Central memory CD8-positive, alpha-beta T cell (primary cell): ENCODE measurements around the gene KLHL42.

Source experiments
- ATAC-seq: fragments of 150-1000 bp; cut with Tn5 transposase; replicated peaks from 2 replicates; pipeline ENCODE4 v1.10.0; 2022; ENCODE audit warnings: mild to moderate bottlenecking, moderate FRiP score, moderate number of reproducible peaks; ENCODE audit not compliant: poor library complexity, severe bottlenecking; ENCODE audit errors: extremely low read depth
- DNase-seq, 2 donors: peaks; one replicate each; pipeline ENCODE4 v3.0.0; 2021; ENCODE audit warnings: low spot score in 2 of 2
- H3K27ac Mint-ChIP-seq: one replicate; pipeline ENCODE4 v1.8.0; 2022; ENCODE audit warnings: low read depth, mild to moderate bottlenecking, moderate library complexity, mixed read lengths
- H3K27me3 Mint-ChIP-seq: one replicate; pipeline ENCODE4 v1.8.0; 2022; ENCODE audit warnings: mixed read lengths
- H3K36me3 Mint-ChIP-seq: one replicate; pipeline ENCODE4 v1.8.0; 2022; ENCODE audit warnings: mild to moderate bottlenecking, moderate library complexity, mixed read lengths; ENCODE audit not compliant: insufficient read depth
- H3K4me1 Mint-ChIP-seq: one replicate; pipeline ENCODE4 v1.8.0; 2022; ENCODE audit warnings: mixed read lengths
- H3K4me3 Mint-ChIP-seq: one replicate; pipeline ENCODE4 v1.8.0; 2022; ENCODE audit warnings: mild to moderate bottlenecking, moderate library complexity, mixed read lengths
- H3K9me3 Mint-ChIP-seq: one replicate; pipeline ENCODE4 v1.8.0; 2022; ENCODE audit warnings: mixed read lengths

KLHL42 gene

DNA sequence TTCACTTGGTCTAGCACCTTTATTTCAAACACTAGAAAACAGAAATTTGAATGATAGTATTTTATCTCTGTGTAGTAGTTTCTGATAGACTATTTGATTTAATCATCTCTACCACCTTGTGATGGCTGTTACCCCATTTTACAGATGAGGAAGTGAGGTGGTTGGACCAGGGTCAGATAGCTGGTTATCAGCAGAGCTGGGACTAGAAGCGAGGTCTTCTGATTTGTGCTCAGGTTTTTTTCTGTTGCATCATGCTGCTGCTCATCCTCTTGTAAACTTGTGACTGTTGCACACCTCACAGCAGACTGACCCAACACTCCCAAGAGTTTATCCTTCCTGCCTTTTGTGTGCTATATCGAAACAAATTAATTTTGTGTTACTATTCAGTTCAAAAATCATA lies 10.1 kb downstream of the KLHL42 start:
- H3K9me3 Mint-ChIP-seq = no peaks in the 10 kb centered on the region
- peaks cover 11% of the 10 kb centered on the region for H3K4me1 Mint-ChIP-seq
- DNase-seq (no peak), ATAC-seq (no peak)
- H3K27me3 Mint-ChIP-seq = no peaks in the 10 kb centered on the region
- H3K4me3 Mint-ChIP-seq = no peak overlapping the region
- peaks cover 22% of the 10 kb centered on the region for H3K36me3 Mint-ChIP-seq
- no peak overlapping the region for H3K27ac Mint-ChIP-seq

DNA sequence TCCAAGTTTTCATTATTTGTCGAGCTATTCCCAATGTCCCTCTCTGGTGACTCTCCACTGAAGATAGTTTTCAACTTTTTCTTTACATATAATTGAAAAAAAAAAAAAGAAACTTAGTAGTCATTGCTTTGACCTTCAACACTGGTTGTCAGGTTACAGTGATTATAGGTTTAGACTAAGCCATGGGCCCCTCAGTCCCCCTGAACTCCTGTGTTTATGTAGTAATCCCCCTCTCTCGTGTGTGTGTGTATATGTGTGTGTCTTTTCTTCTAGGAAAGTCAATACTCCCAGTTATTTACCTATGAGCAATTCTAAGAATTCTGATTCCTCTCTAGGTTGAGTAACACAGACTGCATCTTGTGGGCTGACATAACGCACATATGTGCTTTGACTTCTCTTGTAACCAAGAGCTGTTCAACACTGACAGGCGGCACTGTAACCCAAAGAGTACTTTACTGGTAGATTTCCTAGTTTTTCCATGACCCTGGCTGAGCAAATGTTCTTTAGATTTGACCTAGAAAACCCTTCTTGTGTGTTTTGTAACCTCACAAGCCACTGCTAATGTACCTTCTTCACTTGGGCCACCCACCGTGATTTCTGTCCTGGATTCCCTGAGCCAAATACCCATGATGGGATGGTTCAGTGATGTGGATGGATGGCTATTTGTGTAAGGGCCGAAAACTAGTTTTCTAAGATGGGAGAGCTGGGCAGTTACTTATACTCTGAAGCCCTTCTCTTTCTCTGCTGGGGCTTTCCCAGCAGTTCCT lies 15.0 kb downstream of the KLHL42 start:
- ATAC-seq (no peak), DNase-seq (no peak)
- H3K4me1 Mint-ChIP-seq = no peaks in the 10 kb centered on the region
- H3K4me3 Mint-ChIP-seq = no peak overlapping the region
- H3K36me3 Mint-ChIP-seq = peaks cover 38% of the 10 kb centered on the region
- no peaks in the 10 kb centered on the region for H3K27me3 Mint-ChIP-seq
- H3K27ac Mint-ChIP-seq = no peak overlapping the region
- H3K9me3 Mint-ChIP-seq = no peaks in the 10 kb centered on the region

DNA sequence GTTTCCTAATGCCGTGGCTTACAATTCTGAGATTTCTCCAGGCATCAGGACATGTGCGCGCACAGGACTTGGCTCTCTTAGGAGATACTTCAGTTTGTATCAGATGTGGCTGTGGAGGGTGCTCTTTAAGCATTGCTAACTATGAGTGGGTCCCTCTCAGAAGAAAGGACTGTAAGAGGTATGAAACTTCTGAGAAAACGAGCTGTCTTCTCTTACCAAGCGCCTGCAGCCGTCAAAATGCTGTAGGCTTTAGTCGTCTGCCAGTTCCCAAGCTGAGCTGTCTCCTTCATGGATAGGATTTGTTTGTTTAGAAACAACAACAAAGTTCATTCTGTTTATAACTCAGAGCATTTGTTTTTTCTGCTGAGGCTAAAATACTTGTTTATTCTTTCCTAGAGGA lies 16.1 kb downstream of the KLHL42 start:
- no peak for ATAC-seq
- H3K4me1 Mint-ChIP-seq = no peaks in the 10 kb centered on the region
- no peak overlapping the region for H3K4me3 Mint-ChIP-seq
- H3K9me3 Mint-ChIP-seq = no peaks in the 10 kb centered on the region
- no peak overlapping the region for H3K27ac Mint-ChIP-seq
- DNase-seq = no peak
- H3K36me3 Mint-ChIP-seq = peaks cover 38% of the 10 kb centered on the region
- no peaks in the 10 kb centered on the region for H3K27me3 Mint-ChIP-seq

DNA sequence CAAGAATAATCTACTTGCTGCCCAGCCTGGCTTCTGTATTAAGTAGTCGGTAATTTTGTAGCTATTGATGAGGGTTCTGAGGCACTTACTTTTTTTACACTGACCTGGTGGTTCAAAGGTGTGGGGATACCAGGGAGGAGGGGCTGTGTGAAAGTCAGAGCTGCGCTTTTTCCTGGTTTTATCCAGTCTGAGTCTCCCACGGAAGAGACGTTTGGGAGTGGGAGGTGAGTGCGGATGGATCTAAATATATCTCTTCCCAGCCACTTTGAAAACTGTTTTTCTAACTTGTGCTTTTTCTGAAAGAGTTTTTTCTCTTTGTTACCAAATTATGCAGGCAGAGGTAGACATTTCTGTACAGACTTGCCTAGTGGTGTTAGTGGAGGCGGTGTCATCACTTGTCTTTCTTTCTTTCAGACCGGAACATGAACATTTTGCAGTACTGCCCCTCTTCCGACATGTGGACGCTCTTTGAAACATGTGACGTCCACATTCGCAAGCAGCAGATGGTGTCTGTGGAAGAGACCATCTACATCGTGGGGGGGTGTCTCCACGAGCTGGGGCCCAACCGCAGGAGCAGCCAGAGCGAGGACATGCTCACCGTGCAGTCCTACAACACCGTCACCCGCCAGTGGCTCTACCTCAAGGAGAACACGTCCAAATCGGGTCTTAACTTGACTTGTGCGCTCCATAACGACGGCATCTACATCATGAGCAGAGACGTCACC lies 17.4 kb downstream of the KLHL42 start:
- DNase-seq = no peak
- Mint-ChIP-seq H3K36me3 (peaks cover 30% of the 10 kb centered on the region), H3K27me3 (no peaks in the 10 kb centered on the region), H3K4me1 (no peaks in the 10 kb centered on the region), H3K27ac (no peak overlapping the region), H3K4me3 (no peak overlapping the region), H3K9me3 (no peaks in the 10 kb centered on the region)
- no peak for ATAC-seq

GRCh38 chr12:27800819-27801218 lies 20.8 kb downstream of the KLHL42 start:
- H3K27me3 Mint-ChIP-seq = peaks cover 5% of the 10 kb centered on the region
- H3K36me3 Mint-ChIP-seq = peaks cover 16% of the 10 kb centered on the region
- no peaks in the 10 kb centered on the region for H3K9me3 Mint-ChIP-seq
- no peaks in the 10 kb centered on the region for H3K4me1 Mint-ChIP-seq
- no peak for ATAC-seq
- H3K4me3 Mint-ChIP-seq = no peak overlapping the region
- peak overlapping the region; percentile 6 for H3K27ac Mint-ChIP-seq
- no peak for DNase-seq

DNA sequence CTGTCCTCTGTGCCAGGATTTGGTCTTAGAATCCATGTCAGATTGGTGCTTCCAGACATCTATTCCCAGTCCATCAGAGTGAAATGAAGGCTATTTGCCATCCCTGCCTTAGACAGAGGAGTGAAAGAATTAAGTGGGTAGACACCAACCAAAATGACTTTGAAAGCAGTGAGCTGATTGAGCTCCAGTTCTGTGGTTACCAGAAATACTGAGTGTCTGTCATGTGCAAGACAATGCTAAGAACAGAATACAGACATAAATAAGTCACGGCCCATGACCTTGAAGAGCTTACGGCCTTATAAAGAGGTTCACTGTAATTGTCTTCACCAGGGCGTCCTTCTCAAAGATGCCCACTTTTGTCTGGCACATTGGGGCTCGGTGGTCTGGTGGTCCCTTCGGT lies 21.6 kb downstream of the KLHL42 start:
- DNase-seq (no peak), ATAC-seq (no peak)
- Mint-ChIP-seq H3K4me1 (no peaks in the 10 kb centered on the region), H3K4me3 (no peak overlapping the region), H3K27me3 (peaks cover 13% of the 10 kb centered on the region), H3K27ac (no peak overlapping the region), H3K9me3 (no peaks in the 10 kb centered on the region), H3K36me3 (peaks cover 16% of the 10 kb centered on the region)

GRCh38 chr12:27802511-27802910 lies 22.5 kb downstream of the KLHL42 start:
- Mint-ChIP-seq H3K9me3 (no peaks in the 10 kb centered on the region), H3K4me3 (no peak overlapping the region), H3K36me3 (peaks cover 11% of the 10 kb centered on the region), H3K27me3 (peaks cover 22% of the 10 kb centered on the region), H3K27ac (peak overlapping the region; percentile 41), H3K4me1 (no peaks in the 10 kb centered on the region)
- ATAC-seq (no peak), DNase-seq (no peak)

- DNase-seq (no peak), ATAC-seq (no peak)
- Mint-ChIP-seq H3K27me3 (peaks cover 26% of the 10 kb centered on the region), H3K4me3 (no peak overlapping the region), H3K4me1 (no peaks in the 10 kb centered on the region), H3K36me3 (peaks cover 9% of the 10 kb centered on the region), H3K27ac (no peak overlapping the region), H3K9me3 (no peaks in the 10 kb centered on the region)
Measured at GRCh38 chr12:27802936-27803335, 22.9 kb downstream of the KLHL42 start.

DNA sequence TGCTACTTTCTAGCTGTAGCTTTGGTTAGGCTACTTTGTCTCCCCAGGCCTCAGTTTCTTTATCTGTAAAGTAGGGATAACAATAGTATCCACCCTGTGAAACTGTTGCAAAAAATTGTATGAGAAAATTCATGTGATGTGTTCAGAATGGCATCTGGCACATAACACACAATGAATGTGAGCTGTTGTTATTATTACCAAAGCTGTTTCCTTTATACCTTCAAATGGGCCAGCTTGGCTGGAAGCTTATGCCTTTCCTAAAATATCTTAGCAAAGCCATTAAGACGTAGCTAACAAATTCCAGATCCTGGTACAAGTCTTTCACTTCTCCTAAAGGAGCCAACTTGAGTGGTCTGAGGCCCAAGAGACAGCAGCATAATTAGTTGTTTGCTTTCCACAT lies 25.2 kb downstream of the KLHL42 start:
- Mint-ChIP-seq H3K4me1 (no peaks in the 10 kb centered on the region), H3K27ac (no peak overlapping the region), H3K36me3 (peaks cover 2% of the 10 kb centered on the region), H3K4me3 (no peak overlapping the region), H3K9me3 (no peaks in the 10 kb centered on the region), H3K27me3 (peaks cover 49% of the 10 kb centered on the region)
- DNase-seq (no peak), ATAC-seq (no peak)

DNA sequence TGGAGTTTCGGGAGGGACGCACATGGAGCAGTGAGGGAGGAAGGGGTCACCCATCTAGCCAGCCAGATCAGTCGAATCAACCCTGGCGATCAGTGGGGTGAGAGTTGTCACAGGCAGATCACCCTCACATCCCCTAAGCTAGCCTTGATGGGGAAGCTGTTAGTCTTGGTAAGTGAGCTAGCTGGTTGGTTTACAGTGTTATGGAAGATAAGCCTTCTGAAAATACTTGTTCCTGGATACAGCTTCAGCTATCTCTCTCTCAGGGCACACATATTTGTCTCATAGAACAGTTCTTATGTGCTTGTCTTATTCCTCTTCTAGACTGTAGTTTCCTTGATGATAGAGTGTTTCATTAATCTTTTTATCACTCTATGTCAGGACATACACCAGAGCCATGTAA lies 26.2 kb downstream of the KLHL42 start:
- Mint-ChIP-seq H3K36me3 (peaks cover 2% of the 10 kb centered on the region), H3K27me3 (peaks cover 59% of the 10 kb centered on the region), H3K4me3 (no peak overlapping the region), H3K4me1 (no peaks in the 10 kb centered on the region), H3K27ac (no peak overlapping the region), H3K9me3 (no peaks in the 10 kb centered on the region)
- DNase-seq (no peak), ATAC-seq (no peak)

DNA sequence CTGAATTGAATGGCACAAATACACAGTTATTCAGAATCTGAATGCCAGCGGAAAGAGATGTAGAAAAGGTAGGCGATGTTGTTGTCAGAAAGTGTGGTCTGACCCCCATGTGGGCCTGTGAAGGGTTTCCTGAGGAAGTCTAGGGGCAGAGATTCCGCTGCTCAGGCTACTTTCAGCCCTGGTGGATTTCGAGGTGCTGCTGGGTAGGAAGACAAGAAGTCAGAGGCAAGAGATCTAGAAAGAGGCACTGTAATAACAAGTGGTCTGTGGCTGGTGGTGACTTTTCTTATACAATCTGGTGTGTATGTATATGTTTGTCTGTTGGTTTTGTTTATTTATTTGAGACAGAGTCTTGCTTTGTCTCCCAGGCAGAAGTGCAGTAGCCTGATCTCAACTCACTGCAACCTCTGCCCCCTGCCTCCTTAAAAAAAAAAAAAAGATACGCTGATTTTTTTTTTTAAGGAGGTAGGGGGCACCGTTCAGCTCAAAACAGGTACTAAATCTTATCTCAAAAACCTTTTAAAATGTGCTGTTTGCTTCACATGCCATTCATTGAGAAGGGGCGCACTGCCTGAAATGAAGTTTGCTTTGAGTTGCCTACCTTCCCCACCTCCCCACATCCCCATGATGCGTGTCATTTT lies 27.1 kb downstream of the KLHL42 start:
- H3K4me1 Mint-ChIP-seq = no peaks in the 10 kb centered on the region
- H3K27me3 Mint-ChIP-seq = peaks cover 69% of the 10 kb centered on the region
- no peak overlapping the region for H3K27ac Mint-ChIP-seq
- H3K4me3 Mint-ChIP-seq = no peak overlapping the region
- H3K36me3 Mint-ChIP-seq = peaks cover 2% of the 10 kb centered on the region
- DNase-seq (no peak), ATAC-seq (peak; percentile 40)
- H3K9me3 Mint-ChIP-seq = no peaks in the 10 kb centered on the region

DNA sequence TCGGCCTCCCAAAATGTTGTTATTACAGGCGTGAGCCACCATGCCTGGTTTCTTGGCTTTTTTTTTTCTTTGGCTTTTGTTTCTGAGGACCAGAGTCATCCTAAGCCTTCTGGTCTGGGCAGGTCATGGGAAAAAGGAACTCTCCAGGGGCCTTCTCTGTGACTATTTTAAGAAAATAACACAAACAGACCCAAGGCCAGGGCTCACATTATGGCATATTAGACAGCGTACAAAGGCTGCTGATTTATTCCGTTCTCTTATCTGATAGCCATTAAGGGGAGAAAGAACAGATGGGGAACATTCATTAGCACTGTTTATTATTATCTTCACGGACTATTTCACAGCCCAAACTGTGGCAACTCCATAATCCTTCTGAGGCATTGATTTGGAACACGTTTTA lies 28.8 kb downstream of the KLHL42 start:
- Mint-ChIP-seq H3K9me3 (no peaks in the 10 kb centered on the region), H3K4me3 (no peak overlapping the region), H3K4me1 (no peaks in the 10 kb centered on the region), H3K27ac (no peak overlapping the region), H3K27me3 (peaks cover 83% of the 10 kb centered on the region), H3K36me3 (peaks cover 2% of the 10 kb centered on the region)
- no peak for ATAC-seq
- no peak for DNase-seq

DNA sequence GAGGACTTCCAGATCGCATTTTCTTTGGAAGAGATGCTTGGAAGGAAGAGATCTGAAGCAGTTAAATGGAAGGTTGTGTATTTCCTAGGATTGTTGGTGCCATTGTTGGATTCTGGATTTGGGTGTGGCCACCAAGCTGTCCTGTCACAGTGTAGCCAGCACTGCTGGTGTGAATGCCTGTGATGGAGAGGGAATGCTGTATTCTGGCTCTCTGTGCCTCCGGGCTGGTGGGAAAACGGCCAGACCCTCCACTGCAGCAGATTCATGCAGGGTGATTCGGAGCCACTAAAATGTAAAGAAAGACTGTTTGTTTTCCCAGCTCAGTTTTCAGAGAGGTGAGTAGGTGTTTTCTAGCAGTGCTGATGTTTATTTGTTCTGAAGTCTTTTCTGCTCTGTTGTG lies 30.7 kb downstream of the KLHL42 start:
- ATAC-seq (no peak), DNase-seq (no peak)
- Mint-ChIP-seq H3K4me1 (no peaks in the 10 kb centered on the region), H3K36me3 (peaks cover 2% of the 10 kb centered on the region), H3K27ac (no peak overlapping the region), H3K27me3 (peaks cover 91% of the 10 kb centered on the region), H3K4me3 (no peak overlapping the region), H3K9me3 (no peaks in the 10 kb centered on the region)
